COR-L47 (cell line): ENCODE measurements around the gene OR10A4.
"Not testable (repeated sequence)": the region's sequence is repeated elsewhere in the genome, so short reads cannot be mapped to it uniquely, and the experiment has no call there.

Source experiments
- DNase-seq: peaks from one replicate; lab custom pipeline; 2025; lab: John Stamatoyannopoulos, UW

The OR10A4 gene

DNA sequence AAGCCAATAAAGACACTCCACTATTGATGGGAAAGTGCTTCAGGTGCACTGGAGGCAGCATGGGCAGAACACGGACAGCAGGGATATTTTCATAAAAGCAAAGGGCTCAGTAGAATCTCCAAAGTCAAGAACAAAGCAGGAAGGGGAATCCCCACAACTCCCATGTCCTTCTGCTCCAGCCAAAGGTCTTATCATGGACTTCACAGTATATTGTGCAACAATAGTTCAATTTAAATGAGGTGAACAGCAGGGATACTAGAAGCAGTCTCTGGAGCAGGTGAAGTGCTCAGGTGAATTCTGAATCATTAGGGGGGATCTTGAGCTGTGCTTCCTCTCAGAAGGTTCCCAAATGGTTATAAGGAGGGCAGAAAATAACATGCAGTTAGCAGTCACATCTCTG, 22.5 kb downstream of the OR10A4 start:
- no peak for DNase-seq

GRCh38 chr11:6900327-6900999, 24.0 kb downstream of the OR10A4 start:
- no peak for DNase-seq

- not testable (repeated sequence) for DNase-seq
These were observed 28.4 kb downstream of the OR10A4 start for GRCh38 chr11:6904804-6905203.

DNA sequence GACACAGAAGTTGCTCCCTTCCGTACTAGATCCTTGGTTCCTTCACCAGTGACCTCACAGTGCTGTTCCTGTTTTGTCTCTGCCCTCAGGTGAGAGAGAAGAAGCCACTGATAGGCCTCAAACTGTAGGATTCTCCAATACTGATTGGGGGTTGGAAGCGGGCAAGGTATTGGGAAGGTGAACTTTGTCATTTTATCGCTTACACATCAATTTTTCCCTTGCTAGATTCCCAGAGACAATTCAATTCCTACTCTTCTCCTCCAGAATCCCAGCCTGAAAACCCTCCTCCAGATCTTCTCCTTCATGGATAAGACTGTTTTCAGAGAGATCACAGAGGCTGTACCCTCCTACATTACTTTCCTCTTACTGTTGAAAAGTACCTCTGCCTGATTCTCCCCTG, 35.0 kb downstream of the OR10A4 start:
- no peak for DNase-seq

DNA sequence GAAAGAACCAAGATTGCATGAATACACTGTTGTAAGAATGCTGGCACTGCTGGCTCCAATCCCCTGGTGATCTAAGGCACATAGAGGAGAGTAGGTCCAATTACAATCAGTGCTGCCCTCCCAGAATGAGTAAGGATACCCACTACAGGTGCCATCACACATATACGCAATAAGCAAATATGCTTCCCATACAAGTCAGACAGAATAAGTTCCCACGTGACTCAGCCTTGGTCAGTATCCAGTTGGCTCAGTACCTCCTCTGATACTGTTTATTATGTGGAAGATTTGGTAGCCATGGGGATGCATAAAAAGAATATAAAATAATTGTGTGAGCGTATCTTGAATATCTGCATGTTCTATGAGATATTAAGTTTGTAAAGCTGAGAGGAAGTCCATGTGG, 35.5 kb downstream of the OR10A4 start:
- DNase-seq = no peak

GRCh38 chr11:6919698-6920097, 43.3 kb downstream of the OR10A4 start:
- no peak for DNase-seq

GRCh38 chr11:6920702-6921101, 44.3 kb downstream of the OR10A4 start, which contains the start of gene OR2D3:
TSS of gene OR2D3 (plus strand) at chr11:6921002. CDS start at chr11:6921002, 0 bp downstream.
- DNase-seq = no peak

GRCh38 chr11:6925007-6925577, 48.7 kb downstream of the OR10A4 start:
- no peak for DNase-seq

- DNase-seq = no peak
These were observed 49.3 kb downstream of the OR10A4 start for GRCh38 chr11:6925636-6926207.

- no peak for DNase-seq
These were observed 50.0 kb downstream of the OR10A4 start, which contains the start of gene ZNF215 for GRCh38 chr11:6926208-6927029. TSS of gene ZNF215 (plus strand) at chr11:6926426. CDS start at chr11:6932273, 5,847 bp downstream.

DNA sequence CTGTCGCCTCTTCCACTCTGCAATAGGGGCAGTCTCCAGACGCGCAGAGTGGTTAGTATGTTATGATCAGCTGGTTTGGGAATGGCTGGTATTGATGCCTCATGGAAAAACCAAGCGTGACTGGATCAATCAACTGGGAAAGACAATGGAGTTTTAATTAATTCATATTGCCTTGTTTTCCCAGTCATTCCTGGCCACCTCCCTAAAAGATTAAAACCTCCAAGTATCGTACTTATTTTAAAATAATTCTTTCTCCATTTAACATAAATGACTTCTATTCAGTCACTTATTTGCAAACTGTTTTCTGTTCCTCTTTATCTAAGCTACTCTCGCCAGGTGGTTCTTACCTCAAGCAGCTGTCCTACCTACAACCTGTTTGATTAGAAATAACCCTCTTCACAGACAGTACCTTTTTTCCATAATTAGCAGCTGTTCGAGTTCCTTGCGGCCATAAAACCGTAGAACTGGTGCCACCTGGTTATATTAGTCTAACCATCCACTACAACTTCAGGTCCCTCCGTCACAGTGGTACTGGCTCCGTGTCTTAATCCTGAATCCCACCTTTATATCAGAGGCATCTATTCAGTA, 50.7 kb downstream of the OR10A4 start:
- no peak for DNase-seq
